CD4-positive, alpha-beta T cell treated with Interleukin-1 beta for 1 hour (primary cell): Measurements from ENCODE around the gene HSD3B7.
A peak's percentile ranks its signal among the peaks of the same experiment; 100 is the strongest.

ENCODE experiments used
- DNase-seq, 2 donors: peaks; one replicate each; pipeline ENCODE4 v3.0.0-alpha.2; 2020 to 2022

Gene HSD3B7

DNA sequence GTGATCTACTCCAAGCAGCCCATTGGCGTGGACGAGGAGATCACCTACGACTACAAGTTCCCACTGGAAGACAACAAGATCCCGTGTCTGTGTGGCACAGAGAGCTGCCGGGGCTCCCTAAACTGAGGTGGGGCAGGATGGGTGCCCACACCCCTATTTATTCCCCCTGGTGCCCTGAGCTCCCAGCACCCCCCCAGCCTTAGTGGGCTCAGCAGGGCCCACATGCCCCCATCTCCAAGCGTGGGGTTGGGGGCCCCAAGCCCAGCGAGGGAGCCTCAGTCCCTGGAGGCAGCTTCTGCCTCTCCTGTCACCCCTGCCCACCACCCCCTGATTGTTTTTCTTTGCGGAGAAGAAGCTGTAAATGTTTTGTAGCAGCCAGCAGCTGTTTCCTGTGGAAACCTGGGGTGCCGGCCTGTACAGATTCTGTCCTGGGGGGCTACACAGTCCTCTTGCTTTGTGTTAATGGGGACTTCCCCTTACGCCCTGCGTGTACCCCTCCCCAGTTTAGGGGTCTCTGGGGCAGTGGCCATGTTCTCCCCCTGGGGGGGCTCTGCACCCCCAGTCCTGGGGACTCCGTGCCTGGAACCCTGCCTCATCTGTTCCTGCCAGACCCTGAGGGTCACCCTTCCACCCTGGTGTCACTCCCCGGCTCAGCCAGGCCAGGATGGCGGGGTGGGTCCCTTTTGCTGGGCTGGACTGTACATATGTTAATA lies 953 bp upstream of the HSD3B7 start:
- no peak for DNase-seq

DNA sequence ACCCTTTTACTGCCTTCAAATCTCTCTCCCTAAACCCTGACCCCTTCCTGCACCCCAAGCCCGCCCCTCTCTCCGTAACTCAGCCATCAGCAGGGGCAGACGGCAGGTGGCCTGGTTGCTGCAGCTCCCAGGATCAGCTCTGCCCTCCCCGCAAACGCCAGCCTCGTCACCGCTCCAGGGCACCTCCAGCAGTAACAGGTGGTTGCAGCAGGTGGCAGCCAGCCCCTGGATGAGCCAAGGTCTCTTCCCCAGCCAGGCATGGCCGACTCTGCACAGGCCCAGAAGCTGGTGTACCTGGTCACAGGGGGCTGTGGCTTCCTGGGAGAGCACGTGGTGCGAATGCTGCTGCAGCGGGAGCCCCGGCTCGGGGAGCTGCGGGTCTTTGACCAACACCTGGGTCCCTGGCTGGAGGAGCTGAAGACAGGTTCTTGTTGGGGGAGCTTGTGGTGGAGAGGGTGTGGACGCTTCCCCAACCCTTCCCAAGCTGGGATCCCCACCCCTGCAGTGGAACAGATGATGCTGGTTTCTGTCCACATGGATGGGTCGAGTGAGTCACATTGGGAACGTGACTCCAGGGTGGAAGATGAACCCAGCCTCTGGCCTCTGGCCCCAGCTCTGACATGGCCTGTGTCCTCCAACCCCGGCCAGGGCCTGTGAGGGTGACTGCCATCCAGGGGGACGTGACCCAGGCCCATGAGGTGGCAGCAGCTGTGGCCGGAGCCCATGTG lies 558 bp downstream of the HSD3B7 start:
- no peak for DNase-seq

DNA sequence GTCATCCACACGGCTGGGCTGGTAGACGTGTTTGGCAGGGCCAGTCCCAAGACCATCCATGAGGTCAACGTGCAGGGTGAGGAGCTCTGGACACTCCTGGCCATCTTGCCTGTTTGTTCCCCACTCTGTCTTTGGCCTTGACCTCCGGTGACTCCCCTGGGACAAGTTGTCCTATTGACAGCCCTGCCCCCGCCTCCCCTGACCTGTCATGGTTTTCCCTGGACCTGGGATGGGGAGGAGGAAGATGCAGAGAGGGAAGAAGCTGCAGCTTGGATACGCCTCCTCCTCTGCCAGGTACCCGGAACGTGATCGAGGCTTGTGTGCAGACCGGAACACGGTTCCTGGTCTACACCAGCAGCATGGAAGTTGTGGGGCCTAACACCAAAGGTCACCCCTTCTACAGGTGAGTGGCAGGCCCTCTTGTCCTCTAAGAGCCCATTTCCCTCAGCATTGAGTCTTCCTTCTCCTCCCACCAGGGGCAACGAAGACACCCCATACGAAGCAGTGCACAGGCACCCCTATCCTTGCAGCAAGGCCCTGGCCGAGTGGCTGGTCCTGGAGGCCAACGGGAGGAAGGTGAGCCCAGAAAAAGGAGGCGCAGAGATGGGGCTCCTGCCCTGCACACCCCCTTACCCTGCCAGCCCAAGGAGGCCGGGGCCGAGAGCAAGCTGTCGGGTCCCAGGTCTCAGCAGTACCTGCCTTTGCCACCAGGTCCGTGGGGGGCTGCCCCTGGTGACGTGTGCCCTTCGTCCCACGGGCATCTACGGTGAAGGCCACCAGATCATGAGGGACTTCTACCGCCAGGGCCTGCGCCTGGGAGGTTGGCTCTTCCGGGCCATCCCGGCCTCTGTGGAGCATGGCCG lies 1.4 kb downstream of the HSD3B7 start:
- DNase-seq: no peak

DNA sequence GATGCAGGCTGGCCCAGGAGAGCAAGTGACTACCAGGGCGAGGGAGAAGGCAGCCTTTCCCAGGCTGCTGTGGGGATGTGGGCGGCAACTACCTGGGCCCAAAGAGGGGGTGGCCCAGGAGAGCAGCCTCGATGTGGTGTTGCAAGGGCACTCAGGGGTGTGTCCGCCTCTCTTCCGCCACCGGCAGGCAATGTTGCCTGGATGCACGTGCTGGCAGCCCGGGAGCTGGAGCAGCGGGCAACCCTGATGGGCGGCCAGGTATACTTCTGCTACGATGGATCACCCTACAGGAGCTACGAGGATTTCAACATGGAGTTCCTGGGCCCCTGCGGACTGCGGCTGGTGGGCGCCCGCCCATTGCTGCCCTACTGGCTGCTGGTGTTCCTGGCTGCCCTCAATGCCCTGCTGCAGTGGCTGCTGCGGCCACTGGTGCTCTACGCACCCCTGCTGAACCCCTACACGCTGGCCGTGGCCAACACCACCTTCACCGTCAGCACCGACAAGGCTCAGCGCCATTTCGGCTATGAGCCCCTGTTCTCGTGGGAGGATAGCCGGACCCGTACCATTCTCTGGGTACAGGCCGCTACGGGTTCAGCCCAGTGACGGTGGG lies 2.7 kb downstream of the HSD3B7 start:
- DNase-seq: no peak

DNA sequence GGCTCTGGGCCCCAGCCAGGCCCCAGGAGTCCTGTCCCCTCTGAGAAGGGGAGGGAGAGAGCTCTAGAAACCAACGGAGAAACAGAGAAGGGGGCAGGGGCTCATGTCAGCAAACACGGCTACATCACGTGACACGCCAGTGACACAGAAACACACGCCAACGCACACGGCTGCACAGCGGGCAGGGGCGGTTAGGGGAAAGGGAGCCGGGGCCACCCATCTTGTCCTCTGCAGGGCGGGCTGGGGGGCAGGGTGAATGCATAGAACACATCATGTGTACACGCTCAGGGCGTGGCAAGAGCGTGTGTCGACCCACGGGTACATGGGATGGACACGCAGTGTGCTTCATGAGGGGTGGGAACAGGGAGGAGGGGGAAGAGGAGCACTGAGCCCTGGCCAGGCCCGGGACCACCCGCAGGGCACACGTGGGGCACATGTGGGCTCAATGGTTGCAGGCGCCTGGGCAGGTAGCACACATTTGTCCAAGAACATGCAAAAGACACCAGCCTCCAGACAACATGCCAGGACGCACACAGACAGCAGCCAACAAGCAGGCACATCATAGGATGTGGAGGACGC lies 4.6 kb downstream of the HSD3B7 start:
- no peak for DNase-seq

DNA sequence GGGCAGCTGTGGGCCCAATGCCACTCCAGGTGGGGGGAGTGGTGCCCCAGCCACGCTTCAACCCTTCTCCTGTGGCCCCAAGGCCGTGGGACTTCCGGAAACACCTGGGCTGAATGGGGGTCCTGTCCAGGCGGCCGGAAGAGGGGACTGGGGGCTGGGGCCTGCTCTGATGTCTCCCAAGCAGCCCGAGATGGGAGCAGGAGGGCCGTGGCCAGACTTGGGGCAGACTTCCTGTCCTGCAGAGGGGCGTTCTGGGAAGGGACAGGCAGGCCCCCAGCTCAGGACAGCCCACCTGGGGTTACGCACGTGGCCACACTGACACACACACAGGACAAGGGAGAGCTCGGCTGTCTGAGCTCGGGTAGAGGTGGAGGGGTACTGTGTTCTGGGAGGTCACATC lies 5.1 kb downstream of the HSD3B7 start:
- DNase-seq: no peak

DNA sequence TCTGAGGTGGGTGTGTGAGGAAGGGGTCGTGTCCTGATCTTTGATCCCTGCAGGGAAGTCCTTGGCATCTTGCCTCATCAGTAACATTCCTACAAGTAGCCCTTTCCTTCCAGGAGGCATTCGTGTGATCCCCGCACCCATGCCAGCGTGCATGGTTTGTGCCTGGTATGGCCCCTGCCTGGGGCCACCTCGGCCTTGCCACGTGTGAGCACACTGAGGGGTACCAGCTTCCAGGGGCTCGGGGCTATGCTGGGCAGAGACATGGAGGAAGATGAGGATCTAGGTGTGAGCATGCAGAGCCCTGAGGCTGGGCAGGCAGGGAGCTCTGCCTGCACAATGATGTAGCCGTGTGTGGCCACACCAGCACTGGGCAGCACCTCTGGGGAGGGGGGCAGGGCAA lies 6.0 kb downstream of the HSD3B7 start:
- no peak for DNase-seq

GRCh38 chr16:30992276-30992780 lies 7.3 kb downstream of the HSD3B7 start:
- no peak for DNase-seq

- no peak for DNase-seq
Measured at GRCh38 chr16:30992931-30993816, 8.2 kb downstream of the HSD3B7 start.

DNA sequence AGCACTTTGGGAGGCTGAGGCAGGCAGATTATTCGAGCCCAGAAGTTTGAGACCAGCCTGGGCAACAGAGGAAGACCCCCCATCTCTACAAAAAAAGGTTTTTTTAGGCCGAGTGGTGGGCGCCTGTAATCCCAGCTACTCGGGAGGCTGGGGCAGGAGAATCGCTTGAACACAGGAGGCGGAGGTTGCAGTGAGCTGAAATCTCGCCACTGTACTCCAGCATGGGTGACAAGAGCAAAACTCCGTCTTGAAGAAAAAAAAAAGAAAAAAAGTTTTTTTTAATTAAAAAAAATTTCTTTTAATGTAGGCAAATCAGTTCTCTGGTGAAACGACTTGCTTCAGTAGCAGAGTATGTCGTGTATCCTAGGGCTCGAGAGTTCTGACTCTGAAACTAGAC lies 10.9 kb downstream of the HSD3B7 start:
- DNase-seq: no peak

- no peak for DNase-seq
Measured at GRCh38 chr16:30996324-30996984, 11.4 kb downstream of the HSD3B7 start.

GRCh38 chr16:30996985-30997724 lies 12.1 kb downstream of the HSD3B7 start:
- DNase-seq: peak; percentile 83 to 84

DNA sequence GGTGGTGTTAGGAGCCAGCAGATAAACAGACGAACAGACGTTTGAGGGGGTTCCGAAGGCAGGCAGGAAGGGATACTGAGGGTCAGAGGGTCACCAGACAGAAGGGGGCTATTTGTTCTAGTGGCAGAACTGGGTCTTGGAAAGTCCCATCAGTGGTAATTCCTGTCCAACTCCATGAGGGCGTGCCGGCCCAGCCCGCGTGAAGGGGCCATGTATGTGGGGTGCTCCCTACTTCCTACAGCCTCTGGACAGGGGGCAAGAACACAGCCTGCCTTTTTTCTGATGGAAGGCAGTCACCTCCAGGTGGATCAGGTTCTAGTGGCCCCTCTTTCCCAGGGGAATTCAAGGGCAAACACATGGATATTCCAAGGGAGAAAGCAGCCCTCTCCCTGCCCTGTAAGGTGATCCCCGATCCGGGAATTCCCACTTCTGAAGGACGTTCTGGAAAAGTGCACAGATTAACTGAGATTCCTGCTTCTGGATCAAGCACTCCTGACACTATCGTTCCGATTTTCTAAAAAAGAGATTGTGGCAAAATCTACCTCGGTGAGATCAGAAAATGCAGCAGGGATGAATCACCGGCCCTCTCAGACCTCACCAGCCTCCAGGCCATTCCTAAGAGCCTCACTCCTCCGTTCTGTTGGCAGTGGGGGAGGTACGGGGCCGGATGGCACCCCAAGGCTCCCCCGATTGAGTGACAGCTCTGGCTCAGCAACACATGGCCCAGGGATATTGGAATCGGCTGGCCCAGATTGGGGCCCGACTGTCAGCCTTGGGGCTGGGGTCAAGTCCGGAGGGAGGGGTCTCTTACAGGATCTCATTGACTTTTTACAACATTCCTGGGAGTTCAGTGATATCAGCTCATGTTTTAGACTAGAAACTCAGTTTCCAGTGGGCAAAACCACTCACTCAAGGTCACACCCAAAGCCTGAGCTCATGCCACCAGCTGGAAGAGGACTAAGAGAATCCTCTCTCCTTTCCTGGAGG lies 13.0 kb downstream of the HSD3B7 start:
- no peak for DNase-seq

DNA sequence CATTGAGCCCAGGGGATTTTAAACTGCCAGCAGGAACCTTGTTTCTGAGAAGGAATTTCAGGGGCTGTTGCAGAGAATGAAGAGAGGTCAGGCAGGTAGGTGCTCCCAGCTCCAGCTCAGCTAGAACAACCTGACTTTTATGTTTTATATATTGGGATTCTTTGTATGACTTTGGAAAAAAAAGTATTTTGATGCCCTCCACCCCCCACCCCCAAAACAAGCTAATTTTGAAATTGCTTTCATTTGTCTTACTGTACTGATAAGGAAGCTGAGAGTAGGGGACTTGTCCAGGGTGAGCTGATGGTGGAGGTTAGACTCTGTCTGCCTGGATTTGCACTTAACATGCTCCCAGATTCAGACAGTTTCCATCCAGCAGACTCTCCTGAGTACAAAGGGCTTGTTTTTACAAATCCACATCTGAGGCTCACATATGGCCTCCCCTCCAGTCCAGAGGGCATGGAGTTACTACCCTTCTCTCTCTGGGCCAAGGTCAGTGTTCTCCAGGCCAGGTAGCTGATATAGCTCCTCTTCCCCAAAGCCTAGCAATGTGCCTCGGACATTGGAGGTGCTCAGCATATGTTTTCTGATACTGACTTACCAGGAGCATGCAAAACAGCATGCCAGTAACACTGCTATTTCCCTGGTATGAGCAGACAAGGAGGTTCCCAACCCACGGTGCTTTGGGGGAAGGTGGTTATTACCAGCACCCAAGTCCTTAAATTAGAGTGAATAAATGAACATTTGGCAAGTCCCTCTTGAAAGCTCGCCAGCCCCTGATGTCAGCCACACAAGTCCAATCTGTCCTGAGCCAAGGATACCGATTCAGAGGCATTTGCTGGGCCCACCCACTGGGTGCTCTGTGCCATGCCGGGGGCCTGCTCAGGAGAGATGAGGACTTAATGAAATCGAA lies 14.1 kb downstream of the HSD3B7 start:
- DNase-seq: no peak

GRCh38 chr16:31000671-31001382 lies 15.8 kb downstream of the HSD3B7 start:
- DNase-seq: no peak

GRCh38 chr16:31001507-31002249 lies 16.7 kb downstream of the HSD3B7 start:
- no peak for DNase-seq
